CD4-positive, alpha-beta T cell treated with Interleukin-4 for 1 hour (primary cell): ENCODE results near the gene TMEM247.
"Not testable (repeated sequence)": the region's sequence is repeated elsewhere in the genome, so short reads cannot be mapped to it uniquely, and the experiment has no call there.

Experiments
- DNase-seq, 2 donors: peaks; one replicate each; pipeline ENCODE4 v3.0.0-alpha.2; 2020 to 2022

Gene TMEM247

DNA sequence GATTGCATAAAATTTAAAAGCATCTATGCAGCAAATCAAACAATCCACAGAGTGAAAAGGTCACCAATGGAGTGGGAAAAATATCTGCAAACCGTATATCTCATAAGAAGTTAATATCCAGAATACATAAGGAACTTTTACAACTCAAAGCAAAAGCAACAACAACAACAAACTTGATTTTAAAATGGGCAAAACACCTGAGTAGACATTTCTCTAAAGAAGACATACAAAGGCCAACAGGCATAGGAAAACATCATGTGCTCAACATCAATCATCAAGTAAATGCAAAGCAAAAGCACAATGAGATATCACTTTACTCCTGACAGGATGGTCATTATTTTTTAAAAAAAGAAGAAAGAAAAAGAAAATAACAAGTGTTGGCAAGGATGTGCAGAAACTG is 38.1 kb downstream of the TMEM247 start:
- no peak for DNase-seq

DNA sequence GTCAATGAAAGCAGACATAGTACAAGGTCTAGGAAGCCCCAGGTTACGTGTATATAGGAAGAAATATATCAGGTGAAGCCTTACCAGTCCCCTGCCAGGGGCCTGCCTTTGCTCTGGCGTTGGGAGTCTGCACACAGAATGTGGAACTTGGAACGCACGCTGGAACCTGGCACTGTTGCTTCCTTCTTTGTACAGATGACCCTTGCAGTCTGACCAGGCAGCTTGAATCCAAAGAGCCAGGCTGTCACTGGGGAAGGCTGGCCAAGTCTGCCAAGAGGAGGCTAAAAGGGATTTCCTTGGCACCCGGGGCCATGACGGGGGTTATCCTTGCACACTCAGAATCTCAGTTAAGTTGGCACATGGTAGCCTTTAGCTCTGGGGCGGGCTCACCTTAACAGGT is 39.5 kb downstream of the TMEM247 start:
- DNase-seq, result no peak

DNA sequence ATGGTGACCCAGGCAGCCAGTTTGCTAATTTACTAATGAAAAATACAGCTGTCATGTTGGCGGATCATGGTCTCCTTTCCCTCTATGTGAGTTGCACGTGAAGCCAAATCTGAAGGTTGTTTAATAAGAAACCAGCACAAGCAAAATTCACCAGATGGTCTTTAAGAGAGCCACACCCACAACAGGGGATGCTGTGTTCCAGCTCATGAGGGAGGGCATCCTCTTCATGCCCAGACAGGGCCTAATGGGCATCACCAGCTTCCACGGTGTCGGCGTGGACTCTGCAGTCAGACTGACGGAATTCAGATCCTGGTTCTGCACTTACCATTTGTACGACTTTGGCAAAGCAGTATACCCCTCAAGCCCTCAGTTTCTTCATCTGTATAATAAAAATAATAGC is 39.9 kb downstream of the TMEM247 start:
- DNase-seq, result no peak

DNA sequence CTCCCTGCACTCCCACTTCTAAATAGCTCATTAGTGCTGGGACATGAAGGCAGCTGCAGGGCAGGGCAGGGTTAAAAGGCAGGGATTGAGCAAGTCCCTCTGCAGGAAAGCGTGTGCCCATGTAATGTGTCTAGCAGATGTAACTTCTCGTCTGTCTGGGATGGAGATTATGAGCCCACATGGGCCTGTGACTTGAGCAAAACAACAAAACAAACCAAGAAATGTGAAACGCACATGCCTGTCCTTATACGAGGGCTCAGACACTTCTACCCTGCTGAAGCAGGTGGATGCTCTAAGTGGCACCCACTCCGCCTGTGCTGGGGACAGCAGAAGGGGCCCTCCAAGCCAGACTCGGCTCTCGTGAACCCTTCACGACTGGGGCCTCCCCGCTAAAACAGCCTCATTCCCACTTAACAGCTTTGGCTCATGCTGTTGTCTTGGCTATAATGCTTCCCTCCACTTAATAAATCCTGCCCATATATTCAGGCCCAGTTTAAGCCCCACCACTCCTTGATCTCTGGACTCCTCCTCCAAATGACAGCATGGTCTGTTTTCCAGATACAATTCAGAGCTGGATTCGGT is 40.9 kb downstream of the TMEM247 start:
- DNase-seq, result no peak

DNA sequence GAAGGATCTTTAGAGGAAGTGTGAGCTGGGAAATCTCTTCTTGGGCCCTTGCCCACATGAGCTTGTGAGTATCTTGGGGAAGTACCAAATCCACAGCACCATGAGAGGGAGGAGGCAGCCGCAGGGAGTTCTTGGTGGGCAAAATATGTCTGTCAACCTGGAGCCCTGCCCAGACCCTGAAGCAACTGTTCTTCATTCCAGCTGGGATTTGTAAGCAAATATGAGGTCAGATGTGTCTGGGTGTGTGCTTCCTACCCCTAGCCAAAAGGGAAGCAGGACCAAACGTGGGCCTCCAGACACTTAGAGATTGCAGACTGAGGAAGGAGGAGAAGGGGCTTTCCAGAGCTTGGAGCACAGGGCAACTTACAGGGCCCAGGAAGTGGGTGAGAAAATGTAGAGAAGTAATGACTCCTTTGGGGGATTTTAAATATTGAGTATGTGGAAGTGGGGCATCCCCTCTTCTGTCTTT is 41.9 kb downstream of the TMEM247 start:
- peak in 1 of 2 donors; percentile 28 for DNase-seq

DNA sequence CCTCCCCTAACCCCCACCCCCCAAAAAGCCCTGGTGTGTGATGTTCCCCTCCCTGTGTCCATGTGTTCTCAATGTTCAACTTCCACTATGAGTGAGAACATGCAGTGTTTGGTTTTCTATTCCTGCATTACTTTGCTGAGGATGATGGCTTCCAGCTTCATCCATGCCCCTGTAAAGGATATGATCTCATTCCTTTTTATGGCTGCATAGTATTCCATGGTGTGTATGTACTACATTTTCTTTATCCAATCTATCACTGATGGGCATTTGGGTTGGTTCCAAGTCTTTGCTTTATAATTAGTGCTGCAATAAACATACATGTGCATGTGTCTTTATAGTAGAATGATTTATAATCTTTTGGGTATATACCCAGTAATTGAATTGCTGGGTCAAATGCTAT is 43.0 kb downstream of the TMEM247 start:
- DNase-seq, result not testable (repeated sequence)

DNA sequence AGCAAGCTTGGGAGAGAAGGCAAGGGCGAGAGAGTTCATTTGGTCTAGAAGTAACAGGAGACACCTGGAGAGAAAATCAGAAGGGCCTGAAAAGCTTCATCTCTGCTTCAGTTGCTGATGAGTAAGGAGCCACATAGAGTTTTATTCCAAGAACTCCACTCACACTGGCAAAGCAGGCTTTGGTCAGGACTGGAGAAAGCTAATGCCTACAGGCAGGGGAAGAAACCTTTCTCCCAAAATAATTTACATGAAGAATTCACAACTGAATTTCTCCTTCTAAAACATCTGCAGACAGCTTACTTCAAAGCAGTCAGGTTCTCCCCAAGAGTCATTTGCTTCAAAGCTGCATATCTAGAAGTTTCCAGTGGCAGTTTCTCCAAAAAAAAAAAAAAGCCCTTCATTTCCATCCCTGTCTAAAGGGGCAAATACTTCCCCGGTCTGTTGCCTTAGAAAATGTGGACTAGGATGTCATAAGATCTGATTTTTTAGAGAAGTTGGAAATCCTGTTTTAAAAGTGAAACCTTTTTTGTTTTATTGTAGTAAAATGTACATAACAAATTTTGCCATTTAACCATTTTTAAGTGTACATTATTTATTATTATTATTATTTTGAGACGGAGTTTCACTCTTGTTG is 46.3 kb downstream of the TMEM247 start:
- no peak for DNase-seq

DNA sequence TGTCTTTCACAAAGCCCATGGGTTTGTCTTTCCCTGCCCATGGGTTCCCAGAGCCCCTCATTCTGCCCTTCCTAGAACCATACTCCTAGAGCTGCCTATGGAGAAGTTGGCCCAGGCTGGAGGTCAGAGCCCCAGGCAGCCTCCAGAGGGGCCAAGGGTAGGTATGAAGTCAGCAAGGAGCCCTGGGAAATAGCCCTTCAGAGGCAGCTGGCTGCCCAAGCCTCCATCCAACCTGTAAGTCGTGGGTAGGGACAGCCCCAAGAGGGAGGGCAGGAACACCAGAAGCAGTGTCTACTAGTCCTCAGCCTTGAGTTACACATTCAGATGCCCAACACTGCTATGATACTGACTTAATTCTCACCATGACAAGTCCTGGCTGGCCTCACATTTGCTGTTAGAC is 49.5 kb downstream of the TMEM247 start:
- DNase-seq, result no peak

DNA sequence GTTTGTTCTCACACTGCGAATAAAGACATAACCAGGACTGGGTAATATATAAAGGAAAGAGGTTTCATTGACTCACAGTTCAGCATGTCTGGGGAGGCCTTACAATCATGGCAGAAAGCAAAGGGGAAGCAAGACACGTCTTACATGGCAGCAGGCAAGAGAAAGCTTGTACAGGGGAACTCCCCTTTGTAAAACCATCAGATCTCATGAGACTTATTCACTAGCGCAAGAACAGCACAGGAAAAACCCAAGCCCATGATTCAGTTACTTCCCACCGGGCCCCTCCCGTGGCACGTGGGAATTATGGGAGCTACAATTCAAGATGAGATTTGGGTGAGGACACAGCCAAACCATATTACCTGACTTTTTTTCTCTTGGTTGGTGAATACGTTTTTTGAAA is 51.3 kb downstream of the TMEM247 start:
- DNase-seq, result no peak

DNA sequence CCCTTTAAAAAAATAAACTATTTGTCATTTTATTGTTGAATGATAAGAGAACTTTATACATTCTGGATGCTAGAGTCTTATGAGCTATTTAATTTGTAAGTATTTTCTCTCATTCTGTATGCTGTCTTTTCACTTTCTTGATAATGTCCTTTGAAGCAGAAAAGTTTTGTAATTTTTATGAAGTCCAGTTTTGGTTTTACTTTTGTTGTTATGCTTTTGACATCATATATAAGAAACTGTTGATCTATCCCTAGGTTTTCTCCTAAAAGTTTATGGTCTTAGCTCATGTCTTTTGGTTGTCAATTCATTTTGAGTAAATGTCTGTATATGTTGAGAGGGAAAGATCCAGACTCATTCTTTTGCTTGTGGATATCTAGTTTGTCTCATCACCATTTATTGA is 52.5 kb downstream of the TMEM247 start:
- no peak for DNase-seq
